ENCODE data around the gene SH2D7. TPM values are rescaled to one million over a fixed set of nuclear protein-coding genes. Genes with fewer than 3 reads are reported as not detected.

Gene SH2D7
- polyA plus RNA-seq, 1 donor from 2014 or later, result not detected

DNA sequence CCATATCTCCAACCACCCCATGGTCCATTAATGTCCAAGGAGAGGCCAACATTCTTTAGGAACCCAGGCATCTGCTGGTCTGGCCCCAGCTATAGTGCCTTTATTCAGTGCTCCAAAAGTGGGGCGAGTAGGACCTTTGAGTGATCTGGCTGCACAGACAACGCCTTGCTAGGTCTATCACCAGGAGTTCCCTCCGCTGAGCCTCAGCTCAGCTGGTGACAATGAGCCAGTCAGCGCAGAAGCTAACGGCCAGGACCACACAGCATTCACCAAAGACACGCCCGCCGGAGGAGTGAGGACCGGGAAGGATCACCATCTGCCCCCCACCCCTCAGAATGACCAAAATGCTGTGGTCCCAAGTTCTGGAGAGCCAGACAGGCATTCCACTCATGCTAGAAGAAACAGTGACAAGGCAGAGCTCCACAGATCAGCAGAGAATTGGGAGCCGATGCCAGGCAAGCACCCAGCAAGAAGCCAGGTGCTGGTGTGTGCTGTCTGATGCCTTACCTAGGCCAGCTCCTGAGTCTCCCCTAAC, 33.9 kb upstream of the SH2D7 start:
- Histone ChIP-seq H3K36me3 (ENCODE audit: insufficient read depth, low read length) (no peaks in the 10 kb centered on the region), H3K27me3 (ENCODE audit: insufficient read depth, low read depth, low read length) (no peaks in the 10 kb centered on the region), H2AFZ (ENCODE audit: low read depth, low read length) (no peak overlapping the region), H4K20me1 (ENCODE audit: insufficient read depth) (no peaks in the 10 kb centered on the region), H3K4me2 (ENCODE audit: low read length) (no peak overlapping the region), H3F3A (ENCODE audit: insufficient read depth, low read length, poor library complexity, severe bottlenecking) (no peaks in the 10 kb centered on the region), H3K4me3 (ENCODE audit: low read length) (no peak overlapping the region), H3K9me3 (ENCODE audit: low read length) (no peaks in the 10 kb centered on the region), H3K9ac (ENCODE audit: low read length) (no peak overlapping the region), H3K27ac (ENCODE audit: low read length) (no peak overlapping the region), H3K9me2 (ENCODE audit: insufficient read depth, low read length) (no peaks in the 10 kb centered on the region), H3K79me2 (replicated peaks; ENCODE audit: insufficient read depth, low read length) (peaks cover 7% of the 10 kb centered on the region)
- TF ChIP-seq, protein P1, sequence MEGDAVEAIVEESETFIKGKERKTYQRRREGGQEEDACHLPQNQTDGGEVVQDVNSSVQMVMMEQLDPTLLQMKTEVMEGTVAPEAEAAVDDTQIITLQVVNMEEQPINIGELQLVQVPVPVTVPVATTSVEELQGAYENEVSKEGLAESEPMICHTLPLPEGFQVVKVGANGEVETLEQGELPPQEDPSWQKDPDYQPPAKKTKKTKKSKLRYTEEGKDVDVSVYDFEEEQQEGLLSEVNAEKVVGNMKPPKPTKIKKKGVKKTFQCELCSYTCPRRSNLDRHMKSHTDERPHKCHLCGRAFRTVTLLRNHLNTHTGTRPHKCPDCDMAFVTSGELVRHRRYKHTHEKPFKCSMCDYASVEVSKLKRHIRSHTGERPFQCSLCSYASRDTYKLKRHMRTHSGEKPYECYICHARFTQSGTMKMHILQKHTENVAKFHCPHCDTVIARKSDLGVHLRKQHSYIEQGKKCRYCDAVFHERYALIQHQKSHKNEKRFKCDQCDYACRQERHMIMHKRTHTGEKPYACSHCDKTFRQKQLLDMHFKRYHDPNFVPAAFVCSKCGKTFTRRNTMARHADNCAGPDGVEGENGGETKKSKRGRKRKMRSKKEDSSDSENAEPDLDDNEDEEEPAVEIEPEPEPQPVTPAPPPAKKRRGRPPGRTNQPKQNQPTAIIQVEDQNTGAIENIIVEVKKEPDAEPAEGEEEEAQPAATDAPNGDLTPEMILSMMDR (IDR thresholded peaks at IDR 0.05; ENCODE audit: poor library complexity, severe bottlenecking), result no peak
- no peak for TF ChIP-seq POLR2AphosphoS5 (IDR thresholded peaks at IDR 0.05)
- no peak for TF ChIP-seq TAF1 (IDR thresholded peaks at IDR 0.05; ENCODE audit: low read depth)
- TF ChIP-seq SMC3 (conservative IDR thresholded peaks at IDR 0.05; ENCODE audit: poor library complexity), result no peak

DNA sequence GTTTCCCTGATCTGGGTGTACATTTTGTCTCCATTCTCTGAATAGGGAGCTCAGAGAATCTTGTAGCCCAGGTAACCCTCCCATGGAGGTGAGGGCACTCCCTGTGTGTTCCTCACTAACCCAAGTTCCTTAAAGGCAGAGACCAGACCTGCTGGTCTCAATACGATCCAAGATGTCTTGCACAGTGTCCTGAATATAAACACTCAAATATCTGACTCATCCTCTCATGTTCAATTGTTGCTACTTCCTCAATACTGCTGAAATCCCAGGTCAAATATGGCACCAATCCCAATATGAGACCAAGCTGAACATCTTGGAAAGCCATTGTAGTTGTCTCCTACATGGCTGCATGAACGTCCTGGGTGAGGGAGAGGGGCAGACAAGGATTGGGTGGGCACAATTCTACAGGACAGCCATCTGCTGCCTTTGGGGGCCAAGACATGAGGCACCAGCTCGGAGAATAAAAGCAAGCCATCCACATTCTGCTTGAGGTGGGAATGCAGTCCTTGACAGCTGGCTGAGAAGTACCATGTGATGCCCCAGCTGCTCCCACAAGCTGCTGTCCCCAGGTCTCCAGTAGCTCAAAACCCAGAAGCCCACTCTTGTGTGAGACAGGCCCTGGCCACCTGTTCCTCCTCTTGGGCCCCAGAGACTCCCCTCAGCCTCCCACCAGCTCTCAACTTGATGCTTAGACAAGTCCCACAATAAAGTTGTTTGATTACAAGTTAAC, 33.1 kb upstream of the SH2D7 start:
- no peak overlapping the region for H3K4me3 ChIP-seq (ENCODE audit: low read length)
- H3F3A ChIP-seq (ENCODE audit: insufficient read depth, low read length, poor library complexity, severe bottlenecking), result no peaks in the 10 kb centered on the region
- no peak overlapping the region for H3K9ac ChIP-seq (ENCODE audit: low read length)
- H3K79me2 ChIP-seq (replicated peaks; ENCODE audit: insufficient read depth, low read length), result peaks cover 8% of the 10 kb centered on the region
- no peak overlapping the region for H2AFZ ChIP-seq (ENCODE audit: low read depth, low read length)
- H3K36me3 ChIP-seq (ENCODE audit: insufficient read depth, low read length), result no peaks in the 10 kb centered on the region
- no peaks in the 10 kb centered on the region for H4K20me1 ChIP-seq (ENCODE audit: insufficient read depth)
- H3K27ac ChIP-seq (ENCODE audit: low read length), result no peak overlapping the region
- H3K27me3 ChIP-seq (ENCODE audit: insufficient read depth, low read depth, low read length), result no peaks in the 10 kb centered on the region
- H3K9me3 ChIP-seq (ENCODE audit: low read length), result no peaks in the 10 kb centered on the region
- no peak overlapping the region for H3K4me2 ChIP-seq (ENCODE audit: low read length)
- TF ChIP-seq EP300 (conservative IDR thresholded peaks at IDR 0.05; ENCODE audit: poor library complexity, severe bottlenecking) (no peak), SMC3 (conservative IDR thresholded peaks at IDR 0.05; ENCODE audit: poor library complexity) (no peak), RAD21 (conservative IDR thresholded peaks at IDR 0.05) (no peak), POLR2AphosphoS5 (IDR thresholded peaks at IDR 0.05) (no peak), EZH2 (IDR thresholded peaks at IDR 0.05; ENCODE audit: borderline replicate concordance, insufficient read depth, low read length, poor library complexity, severe bottlenecking) (no peak), MXI1 (conservative IDR thresholded peaks at IDR 0.05; ENCODE audit: poor library complexity, severe bottlenecking) (no peak), TAF1 (IDR thresholded peaks at IDR 0.05; ENCODE audit: low read depth) (no peak)
- TF ChIP-seq, protein P2, sequence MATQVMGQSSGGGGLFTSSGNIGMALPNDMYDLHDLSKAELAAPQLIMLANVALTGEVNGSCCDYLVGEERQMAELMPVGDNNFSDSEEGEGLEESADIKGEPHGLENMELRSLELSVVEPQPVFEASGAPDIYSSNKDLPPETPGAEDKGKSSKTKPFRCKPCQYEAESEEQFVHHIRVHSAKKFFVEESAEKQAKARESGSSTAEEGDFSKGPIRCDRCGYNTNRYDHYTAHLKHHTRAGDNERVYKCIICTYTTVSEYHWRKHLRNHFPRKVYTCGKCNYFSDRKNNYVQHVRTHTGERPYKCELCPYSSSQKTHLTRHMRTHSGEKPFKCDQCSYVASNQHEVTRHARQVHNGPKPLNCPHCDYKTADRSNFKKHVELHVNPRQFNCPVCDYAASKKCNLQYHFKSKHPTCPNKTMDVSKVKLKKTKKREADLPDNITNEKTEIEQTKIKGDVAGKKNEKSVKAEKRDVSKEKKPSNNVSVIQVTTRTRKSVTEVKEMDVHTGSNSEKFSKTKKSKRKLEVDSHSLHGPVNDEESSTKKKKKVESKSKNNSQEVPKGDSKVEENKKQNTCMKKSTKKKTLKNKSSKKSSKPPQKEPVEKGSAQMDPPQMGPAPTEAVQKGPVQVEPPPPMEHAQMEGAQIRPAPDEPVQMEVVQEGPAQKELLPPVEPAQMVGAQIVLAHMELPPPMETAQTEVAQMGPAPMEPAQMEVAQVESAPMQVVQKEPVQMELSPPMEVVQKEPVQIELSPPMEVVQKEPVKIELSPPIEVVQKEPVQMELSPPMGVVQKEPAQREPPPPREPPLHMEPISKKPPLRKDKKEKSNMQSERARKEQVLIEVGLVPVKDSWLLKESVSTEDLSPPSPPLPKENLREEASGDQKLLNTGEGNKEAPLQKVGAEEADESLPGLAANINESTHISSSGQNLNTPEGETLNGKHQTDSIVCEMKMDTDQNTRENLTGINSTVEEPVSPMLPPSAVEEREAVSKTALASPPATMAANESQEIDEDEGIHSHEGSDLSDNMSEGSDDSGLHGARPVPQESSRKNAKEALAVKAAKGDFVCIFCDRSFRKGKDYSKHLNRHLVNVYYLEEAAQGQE (IDR thresholded peaks at IDR 0.05; ENCODE audit: borderline replicate concordance), result no peak
- TF ChIP-seq, protein P1 (IDR thresholded peaks at IDR 0.05; ENCODE audit: poor library complexity, severe bottlenecking), result no peak
- H3K9me2 ChIP-seq (ENCODE audit: insufficient read depth, low read length), result no peaks in the 10 kb centered on the region

All from neural cell (in vitro differentiated cells).